GM12873 (cell line): ENCODE measurements around the gene SYPL1.

ENCODE experiments used
- CTCF ChIP-seq: IDR thresholded peaks from 2 replicates; pipeline ENCODE4 v1.5.1; 2012; ENCODE audit warnings: low read depth, mild to moderate bottlenecking, moderate library complexity, low read length, control low read depth; ENCODE audit not compliant: insufficient read depth; ENCODE audit errors: missing control alignments

The SYPL1 gene

GRCh38 chr7:106140406-106141173, 28.5 kb upstream of the SYPL1 start:
- TF ChIP-seq CTCF, result no peak

- no peak for TF ChIP-seq CTCF
Measured at GRCh38 chr7:106139265-106140251, 27.4 kb upstream of the SYPL1 start.

- no peak for TF ChIP-seq CTCF
Measured at GRCh38 chr7:106138776-106139175, 26.7 kb upstream of the SYPL1 start.

- TF ChIP-seq CTCF, result no peak
Measured at GRCh38 chr7:106134241-106134640, 22.1 kb upstream of the SYPL1 start.

GRCh38 chr7:106129291-106129690, 17.2 kb upstream of the SYPL1 start:
- TF ChIP-seq CTCF, result no peak

- TF ChIP-seq CTCF, result no peak
Measured at GRCh38 chr7:106128836-106129235, 16.7 kb upstream of the SYPL1 start.
